Transverse colon (tissue), 3 donors: ENCODE measurements around the gene C16orf82.

ENCODE experiments used
- CTCF ChIP-seq, 5 experiments: fragments of 200-600 bp in 3 of 5; fragments of 450-650 bp in 2 of 5; sonication (generic) in 3 of 5; IDR thresholded peaks; 1 replicate in 2 of 5; 2 replicates in 3 of 5; pipeline ENCODE4 v1.5.1; 2016 to 2017; ENCODE audit warnings: antibody characterized with exemption in 5 of 5, inconsistent platforms in 3 of 5, mild to moderate bottlenecking in 2 of 5, moderate library complexity in 1 of 5
- EP300 ChIP-seq: sonication (generic); formaldehyde crosslinking; IDR thresholded peaks from one replicate; pipeline ENCODE4 v1.6.1; 2017; ENCODE audit warnings: antibody characterized with exemption, low read depth

- TF ChIP-seq CTCF (IDR thresholded peaks at IDR 0.05) (no peak), EP300 (no peak)
These were observed 37.2 kb upstream of the C16orf82 start for GRCh38 chr16:27029525-27029924.
